Activated CD4-positive, alpha-beta T cell treated with anti-CD3 and anti-CD28 coated beads, Interleukin-2, amount 50 U/mL, for 4 hours (primary cell): ENCODE measurements around the gene USP13.

ENCODE experiments used
- DNase-seq, 2 experiments: peaks; one replicate each; pipeline ENCODE4 v3.0.0-alpha.2; 2020

Gene USP13

DNA sequence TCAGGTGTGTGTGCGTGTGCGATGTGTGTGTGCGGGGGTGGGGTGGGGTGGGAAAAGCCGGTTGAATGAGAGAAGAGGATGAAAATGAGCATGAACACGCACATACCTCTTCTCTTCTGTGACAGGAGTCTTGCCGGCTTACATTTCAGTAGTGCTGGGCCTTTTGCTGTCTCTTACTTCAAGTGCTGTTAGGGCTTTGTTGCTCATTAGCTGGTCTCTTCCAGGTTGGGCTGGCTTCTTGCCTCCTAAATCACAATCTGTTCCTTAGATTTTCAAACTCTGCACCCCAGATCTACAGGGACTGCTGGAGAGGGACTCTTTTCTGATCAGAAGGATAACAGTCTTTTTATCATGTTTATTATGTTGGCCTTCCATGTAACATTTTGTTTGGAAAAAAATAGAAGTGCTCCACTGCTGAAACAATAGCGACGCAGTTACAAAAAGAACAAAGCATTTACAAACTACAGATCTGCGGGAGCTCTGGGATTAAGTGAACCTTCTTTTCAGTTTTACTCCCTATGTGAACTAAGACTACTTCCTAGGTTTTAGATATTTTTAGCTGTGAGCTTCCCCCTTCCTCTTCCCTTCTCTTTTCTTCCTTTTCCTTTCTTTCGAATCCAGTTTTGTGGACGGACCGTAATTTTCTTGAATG, 48.5 kb downstream of the USP13 start:
- no peak for DNase-seq

DNA sequence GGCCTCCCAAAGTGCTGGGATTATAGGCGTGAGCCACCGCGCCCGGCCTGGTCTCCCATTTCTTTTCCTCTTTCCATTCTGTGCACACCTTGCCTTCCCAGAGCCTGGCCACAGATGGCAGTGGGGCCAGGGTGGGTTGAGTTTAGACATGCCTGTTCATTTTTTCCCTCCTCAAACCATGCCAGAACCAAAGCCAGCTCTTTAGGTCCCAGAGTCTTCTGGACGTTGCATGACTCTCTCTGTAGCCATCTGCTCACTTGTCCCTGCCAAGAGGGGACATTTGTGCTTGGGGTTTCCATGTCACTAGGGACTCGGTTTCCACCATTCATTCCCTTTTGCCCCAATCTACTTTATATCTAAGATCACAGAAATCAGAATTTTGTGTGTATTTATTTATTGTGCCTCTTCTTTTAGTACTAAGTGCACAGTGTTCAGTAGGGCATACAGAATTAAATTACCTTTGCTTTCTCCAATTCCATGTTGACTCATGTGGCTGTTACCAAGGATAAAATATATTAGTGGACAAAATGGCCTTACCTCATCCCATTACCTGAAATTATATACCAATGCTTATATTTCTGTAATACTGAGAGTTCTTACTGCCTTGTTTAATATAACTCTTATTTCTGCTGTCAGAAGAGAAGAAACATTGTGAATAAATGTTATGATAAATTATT, 49.6 kb downstream of the USP13 start:
- no peak for DNase-seq

DNA sequence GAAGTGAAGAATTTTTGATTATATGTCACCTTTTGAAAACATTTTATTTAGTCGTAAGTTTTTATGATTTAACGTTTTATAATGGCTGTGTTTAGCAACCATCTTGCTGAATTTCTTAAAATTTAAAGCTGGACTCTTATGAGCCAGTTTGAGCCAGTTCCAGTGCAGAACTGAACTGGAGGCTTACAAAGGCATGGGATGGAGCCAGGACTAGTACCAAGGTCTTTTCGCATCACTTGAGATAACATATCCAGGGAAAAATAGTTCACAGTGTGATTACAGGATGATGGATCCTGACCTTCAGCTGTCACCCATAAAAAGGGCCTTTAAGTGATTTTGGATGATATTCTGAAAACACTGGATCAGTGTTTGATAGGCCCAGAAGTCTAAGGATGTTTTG, 51.0 kb downstream of the USP13 start:
- DNase-seq: no peak

DNA sequence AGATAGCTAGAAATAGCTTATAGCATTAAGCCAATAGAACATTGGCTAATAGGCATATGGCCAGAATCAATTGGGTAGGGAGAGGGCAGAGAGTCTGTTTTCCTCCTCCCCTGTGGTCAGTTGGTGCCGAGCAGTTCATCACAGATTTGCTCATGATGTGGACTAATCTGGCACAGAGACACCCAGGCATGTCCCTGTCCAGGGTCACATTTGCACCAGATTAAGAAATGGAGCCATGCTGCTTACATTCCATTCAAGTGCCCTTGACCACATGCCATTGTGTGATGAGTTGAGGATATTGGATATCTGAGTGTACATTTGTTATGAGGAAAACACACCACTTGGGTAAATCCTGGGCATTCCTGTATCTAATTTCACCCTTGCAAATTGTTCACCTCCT, 53.4 kb downstream of the USP13 start:
- DNase-seq: no peak

DNA sequence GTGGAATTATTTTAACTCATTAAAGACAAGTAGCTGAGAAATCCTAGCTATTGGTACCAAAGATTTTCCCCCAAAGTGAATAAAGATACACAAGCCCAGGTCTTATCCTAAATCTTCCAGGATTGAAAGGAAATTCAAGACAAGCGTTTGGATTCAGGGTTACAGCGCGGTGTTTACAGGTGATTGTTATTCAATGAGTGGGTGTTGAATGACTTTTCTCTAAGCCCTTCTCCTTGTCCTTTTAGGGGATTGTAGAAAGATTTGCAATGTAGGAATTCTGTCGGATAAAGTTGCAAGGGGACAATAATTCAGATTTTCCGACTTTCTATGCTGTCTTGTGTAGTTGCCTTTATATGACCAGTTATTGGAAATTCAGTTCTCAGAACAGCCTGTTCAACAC, 57.2 kb downstream of the USP13 start:
- DNase-seq: no peak

DNA sequence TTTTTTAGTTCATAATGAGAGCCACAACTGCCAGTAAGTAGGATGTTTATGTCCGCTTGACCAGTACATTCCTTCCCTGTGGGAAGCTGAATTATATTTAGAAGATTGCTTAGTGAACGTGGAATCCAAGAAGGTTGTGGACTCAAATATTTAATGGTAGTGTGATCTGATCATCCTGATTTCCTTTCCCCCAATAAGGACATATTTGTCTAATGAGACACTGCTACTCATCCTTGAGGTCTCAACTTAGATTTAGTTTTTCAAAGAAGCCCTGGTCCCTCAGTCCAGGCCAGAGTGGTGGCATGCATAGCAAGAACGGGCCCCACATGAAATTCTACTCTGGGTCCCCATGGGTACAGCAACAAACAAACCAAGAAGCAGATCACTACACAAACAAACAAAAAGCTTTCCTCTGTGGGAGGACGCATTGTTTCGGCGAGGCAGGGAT, 60.8 kb downstream of the USP13 start:
- DNase-seq: no peak

DNA sequence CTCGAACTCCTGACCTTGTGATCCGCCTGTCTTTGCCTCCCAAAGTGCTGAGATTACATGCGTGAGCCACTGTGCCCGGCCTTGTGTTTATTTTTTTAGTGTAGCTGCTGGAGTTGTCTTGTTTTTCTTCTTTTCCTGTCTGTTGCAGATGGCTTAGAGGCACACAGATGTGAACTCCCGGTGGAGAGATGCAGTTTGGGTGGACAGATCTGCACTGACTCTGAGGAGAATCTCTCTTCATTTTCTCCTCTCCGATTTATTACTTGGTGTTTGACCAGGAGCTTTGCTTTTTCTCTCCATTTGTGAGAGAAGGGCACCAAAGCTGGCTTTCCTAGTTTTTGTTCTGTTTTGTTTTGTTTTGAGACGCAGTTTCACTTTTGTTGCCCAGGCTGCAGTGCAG, 62.7 kb downstream of the USP13 start:
- no peak for DNase-seq

DNA sequence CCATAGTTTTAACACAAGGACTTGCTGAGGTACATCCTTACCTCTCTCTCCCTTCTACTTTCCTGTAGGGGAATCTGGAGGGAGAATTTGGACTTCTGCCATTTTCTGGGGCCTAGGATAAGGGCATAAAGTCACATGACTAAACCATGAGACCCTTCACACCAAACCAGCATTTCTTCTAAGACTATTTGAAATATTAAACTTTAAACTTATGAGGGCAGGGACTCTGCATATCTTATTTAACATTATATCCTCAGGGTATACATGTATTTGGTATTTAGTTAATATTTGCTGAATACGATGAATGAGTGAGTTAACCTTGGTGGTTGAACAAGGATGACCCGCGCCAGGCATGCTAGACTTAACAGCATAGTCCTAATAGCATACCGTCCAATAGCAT, 63.4 kb downstream of the USP13 start:
- DNase-seq: no peak

DNA sequence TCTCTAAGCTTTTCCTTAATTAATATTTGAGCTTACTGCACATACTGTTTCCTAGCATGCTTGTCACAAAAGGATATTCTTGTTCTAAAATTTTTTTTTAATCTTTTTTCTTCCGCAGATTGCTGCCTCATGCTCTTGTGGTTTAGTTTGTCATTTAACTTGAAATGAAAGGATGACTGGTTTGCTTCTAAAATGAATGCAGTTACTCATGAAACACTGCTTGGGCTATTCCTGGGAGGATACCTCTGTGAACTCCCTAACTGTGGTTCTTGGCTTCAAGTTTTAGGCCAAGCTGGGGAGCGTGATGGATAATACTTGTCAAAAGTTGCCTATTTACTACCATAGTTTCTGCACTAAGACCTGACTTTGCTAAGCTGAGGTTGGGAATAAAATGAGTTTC, 64.0 kb downstream of the USP13 start:
- DNase-seq: no peak

DNA sequence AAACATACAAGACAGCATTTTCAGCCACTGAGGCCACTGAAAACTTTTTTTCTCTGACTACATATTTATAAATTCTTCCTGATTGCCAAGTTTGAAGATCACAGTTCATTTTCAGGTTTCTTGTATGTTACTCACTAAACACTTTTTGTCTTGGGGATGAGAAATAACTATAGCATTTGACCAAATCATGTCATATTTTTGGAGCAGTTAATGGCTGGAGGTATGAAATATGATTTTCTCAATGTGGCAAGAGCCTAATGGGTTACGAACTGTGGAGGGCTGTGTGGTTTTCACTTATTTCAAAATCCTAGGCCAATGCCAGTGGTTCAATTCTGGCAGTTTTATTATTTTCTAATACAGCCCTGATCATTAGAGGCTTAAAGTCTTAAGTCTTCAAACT, 64.4 kb downstream of the USP13 start:
- DNase-seq: no peak

DNA sequence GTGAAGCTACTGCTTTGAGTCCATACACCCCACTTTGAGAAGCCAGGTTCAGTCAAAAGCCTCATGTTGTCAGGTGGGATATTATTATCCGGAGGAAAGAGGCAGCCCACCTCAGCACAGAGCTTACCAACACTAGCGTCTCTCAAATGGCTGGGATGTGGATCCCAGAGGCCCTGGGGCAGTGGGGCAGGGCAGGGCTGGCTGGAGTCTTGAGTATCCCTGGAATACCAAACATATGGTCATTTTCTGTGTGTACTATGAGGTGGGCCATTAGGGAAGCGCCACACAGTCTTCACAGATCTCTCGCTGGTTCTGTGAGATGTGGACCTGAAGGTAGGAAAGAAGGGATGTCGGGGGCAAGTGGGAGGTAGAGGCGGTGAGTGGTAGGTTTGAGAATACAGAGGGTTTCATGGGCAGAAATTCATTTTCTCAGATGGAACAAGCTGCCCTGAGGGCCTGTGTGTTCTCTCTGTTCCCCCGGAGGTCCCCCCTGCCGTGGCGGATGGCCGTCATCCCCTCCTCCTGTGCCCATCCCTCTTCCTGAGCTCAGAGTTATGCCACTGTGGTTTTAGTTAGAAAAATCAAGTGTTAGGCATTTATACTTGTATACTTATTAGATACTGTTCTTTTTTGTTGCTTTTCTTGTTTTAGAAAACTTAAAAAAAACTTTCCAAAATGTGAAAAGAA, 66.4 kb downstream of the USP13 start:
- DNase-seq: no peak

DNA sequence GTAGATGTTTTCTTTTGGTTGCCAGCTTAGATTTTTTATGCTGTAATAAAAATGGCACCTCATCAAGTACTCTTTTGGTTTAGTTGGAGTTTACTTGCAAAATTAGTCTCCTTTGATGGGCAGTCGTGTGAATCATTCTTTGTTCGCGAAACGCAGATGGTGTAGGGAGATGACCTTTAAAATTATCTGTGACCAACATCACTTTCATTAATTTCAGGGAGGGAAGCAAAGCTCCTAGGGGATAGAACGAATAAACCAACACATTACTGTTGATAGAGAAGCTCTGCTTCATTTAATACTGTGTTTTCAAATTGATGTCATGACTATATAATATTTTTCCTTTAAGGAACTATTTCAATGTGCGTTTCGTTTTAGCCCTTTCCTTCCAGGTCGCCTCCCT, 67.4 kb downstream of the USP13 start:
- DNase-seq: no peak

DNA sequence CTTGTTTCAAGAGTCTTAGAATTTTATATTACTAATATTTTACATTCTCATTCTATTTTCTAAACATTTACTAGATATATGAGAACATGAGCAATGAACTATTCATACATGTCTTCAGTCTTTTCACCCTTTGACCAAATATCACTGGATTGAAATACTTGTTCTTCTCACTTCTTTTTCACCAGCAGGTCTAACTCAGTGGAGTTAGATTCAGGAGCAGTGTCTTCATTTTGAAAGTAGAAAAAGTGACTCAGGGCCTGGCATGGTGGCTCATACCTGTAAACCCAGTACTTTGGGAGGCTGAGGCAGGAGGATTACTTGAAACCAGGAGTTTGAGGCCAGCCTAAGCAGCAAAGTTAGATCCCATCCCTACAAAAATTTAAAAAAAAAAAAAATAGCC, 70.8 kb downstream of the USP13 start:
- DNase-seq: no peak

DNA sequence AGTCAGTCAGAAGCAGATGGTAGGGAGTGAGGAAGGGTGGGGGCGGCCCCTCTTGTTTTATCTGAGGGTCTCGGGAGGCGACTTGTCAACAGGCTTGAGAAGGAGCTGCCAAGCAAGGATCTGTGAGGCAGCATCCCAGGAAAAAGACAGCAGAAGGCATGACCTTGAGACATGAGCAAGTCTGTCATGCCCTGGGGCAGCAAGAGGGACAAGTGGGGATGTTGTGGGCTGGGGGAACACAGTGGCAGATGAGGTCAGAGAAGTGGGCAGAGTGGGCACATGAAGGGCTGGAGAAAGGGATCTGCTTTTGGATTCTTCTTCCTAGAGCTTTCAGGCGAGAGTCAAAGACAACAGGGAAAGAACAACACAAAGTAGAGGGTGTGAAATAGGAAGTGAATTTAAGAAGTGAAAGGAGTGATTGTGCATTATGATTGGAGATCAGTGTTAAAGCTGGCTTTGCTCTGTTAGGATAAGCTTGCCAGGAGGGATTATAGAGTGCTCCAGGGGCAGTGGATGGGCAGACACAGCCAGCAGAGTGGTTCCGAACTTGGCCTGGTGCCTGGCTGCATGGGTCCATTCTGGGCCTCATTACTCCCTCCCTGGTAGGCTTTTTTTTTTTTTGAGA, 73.3 kb downstream of the USP13 start:
- no peak for DNase-seq

DNA sequence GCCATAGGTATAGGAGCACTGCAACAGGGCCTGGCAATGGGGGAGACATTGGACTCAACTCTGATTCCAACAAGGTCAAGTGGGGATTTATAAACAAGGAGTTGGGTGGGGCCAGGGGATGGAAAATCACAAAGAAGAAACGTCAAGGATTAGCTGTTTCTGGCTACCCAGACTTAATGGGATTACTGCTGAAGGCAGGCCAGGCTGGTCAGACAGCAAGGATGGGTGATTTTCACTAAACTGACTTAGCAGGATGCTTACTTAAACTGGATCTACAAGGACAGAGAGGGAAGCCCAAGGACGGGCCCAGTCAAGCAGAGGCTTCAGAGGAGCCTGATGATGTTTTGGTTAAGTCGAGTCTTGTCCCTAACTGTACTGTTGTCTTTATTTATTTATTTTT, 76.2 kb downstream of the USP13 start:
- no peak for DNase-seq

DNA sequence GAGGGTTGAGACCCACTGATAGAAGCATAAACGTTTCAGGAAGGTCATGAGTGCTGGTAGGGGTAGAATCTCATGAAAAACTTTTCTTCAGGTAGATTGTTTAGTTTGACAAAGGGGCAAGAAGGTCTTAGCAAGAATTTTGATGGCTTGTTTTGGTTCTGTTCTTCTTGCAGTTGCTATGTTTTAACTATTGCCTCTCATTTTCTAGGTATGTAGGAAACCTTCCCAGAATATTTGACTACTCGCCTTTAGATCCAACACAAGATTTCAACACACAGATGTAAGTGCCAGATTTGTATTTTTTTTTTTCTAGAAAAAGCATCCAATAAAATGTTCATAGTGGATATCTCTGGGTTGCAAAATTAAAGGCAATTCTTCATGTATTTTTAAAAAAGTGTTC, 77.1 kb downstream of the USP13 start:
- no peak for DNase-seq

DNA sequence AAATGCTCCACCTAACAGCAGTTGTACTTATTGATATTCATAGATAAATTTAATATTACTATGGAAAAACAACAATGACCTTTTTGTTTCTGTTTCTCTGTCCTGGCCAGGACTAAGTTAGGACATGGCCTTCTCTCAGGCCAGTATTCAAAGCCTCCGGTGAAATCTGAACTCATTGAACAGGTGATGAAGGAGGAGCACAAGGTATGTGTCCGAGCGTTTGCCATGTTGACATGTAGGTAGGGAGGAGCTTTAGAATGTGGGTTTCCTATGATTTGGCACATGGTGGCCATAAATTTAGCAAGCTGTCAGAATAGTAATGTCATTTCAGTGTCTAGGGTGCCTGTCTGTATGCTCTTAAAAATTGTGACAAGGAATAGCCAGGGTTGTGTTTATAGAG, 77.7 kb downstream of the USP13 start:
- DNase-seq: no peak

DNA sequence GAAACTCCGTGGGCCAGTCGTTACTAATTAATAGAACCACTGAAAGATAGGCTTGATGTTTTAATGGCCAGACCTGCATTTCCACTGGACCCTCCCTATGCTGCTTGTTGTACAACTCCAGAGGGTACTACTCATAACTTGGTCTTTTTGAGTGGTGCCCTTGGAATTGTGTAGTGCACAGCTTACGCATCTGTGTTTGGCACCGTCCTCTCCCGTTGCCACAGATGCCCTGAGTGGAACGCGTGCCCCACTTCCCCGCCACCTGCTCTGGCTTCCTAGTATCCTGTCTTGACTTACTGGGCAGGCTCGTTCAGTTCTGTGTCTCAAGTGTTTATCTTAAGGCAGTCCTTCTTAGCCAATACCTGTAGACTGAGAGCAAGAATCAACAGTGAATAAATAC, 78.7 kb downstream of the USP13 start:
- DNase-seq: no peak

DNA sequence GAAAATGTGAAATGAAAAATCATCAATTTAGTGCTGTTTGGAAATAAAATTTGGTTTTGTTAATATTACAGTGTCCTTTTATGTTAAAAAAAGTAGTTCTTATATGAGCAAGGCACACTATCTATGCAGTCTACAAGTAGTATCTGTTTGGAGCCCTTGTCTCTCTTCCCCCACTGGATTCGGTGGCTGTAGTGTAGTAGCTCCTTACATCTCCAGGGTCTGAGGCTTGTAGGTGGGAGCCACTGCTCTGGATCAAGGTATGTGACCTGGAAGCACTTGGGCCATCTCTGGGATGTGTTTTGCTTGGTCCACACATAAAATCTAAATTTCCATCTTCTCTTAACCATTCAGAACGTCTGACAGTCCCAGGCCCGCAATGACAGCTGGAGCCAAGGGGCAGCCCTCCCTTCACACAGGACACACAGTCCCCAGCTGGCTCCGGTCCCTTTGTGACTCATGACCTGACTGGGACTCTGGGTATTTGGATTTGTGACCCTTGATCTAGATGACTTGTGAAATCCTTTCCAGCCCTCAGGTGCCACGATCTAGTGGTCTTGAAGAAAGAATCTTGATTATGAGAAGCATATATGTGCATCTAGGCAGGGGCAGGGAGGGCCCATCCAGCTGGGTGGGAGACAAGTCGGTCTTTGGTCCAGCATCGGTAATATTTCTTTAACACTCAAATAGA, 80.0 kb downstream of the USP13 start:
- DNase-seq: no peak

DNA sequence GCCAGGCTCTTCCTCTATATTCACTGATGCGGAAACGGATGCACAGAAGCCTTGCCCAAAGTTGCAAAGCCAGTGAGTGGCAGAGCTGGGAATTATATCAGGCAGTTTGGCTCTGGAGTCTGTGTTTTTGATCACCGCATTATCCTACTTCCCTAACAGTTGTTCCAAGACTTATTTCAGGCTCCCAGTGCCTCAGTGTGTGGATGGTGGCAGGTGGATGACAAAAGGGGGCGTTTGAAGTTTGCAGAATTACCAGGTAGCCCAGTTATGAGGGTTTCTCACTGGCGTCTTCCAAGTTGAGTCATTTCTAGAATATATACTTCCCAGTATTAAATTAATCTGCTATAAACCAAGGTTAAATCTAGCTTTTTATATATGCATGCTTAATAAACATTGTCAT, 81.0 kb downstream of the USP13 start:
- DNase-seq: no peak

DNA sequence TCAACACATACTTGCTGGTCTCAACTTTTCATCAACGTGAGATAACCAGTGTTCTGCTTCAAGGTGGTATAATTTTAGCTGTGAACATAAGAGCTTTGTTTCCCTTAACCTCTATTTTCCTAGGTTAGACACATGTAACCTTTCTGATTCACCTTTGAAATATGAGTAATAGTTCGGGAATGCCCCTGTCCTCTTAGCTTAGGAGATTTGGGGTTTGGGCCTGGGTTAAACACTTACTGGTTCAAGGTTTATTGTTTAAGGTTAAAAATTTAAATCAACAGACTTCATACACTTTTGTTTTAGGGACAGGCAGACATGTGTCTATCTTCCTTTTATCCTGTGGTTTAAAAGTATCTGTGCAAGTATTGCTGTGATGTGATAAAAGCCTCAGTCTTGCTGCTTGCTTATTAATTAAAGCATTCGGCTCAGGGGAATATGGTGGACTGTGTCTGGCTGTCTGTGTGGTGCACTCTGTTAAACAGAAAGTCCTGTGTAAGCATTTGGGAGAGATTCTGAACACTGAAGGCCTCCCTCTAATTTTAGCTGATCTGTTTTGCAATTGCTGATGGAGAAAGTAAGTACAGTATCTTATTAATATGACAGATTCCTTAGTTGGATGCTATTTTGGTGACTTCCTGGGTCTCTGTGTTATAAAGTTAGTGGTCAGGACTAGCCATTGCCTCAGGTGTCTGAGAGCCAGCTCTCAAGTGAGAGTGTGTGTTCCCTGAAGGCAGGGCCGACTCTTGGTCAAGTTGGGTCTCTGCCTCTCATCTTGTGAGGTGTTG, 81.8 kb downstream of the USP13 start:
- DNase-seq: no peak

DNA sequence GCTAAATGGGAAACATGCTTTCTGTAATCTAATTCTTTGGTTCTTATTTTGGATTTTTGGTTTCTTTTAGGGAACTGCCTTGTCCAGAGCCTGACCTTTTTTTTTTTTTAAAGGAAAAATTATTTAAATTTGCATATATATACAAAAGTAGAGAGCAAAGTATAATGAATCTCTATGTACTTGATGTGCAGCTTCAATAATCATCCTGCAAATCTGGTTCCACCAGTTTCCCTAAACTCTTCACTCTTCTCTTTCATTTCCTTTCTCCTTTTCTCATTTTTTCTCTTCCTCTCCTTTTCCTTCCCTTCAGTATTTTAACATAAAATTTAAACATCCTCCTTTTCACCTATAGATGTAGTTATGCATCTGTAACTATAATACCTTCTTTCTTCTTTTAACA, 82.5 kb downstream of the USP13 start:
- DNase-seq: no peak

DNA sequence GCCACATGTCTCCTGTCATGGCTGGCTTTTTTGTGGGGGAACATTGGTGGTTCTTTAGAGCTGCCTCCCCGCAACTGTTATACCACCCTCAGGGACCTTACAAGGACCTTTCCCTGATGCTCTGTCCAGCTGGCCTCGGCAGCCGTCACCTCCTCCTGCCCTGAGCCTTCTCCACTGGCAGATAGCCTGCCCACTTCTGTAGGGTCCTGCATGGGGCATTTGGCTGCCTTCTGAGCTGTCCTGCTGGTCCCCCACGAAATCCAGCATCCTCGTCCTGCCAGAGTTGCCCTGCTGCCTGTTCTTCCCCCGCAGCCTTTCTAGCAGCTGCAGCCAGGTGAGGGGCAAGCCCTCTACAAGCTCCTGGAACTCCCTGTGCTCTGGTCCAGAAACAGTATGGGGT, 86.2 kb downstream of the USP13 start:
- DNase-seq: no peak
